GM21360 (cell line): Measurements from ENCODE around the gene STAT5B.

ENCODE experiments used
- ATAC-seq: cut with Tn5 transposase; IDR thresholded peaks from one replicate; pipeline ENCODE4 v1.9.1; 2021; ENCODE audit warnings: mild to moderate bottlenecking, moderate library complexity; ENCODE audit not compliant: unreplicated experiment

The STAT5B gene

GRCh38 chr17:42183741-42184711, 92.2 kb downstream of the STAT5B start:
- peak; percentile 59 for ATAC-seq

- no peak for ATAC-seq
These were observed 93.1 kb downstream of the STAT5B start for GRCh38 chr17:42182927-42183734.

- ATAC-seq = no peak
These were observed 94.4 kb downstream of the STAT5B start for GRCh38 chr17:42181851-42182207.

- peak; percentile 32 for ATAC-seq
These were observed 95.0 kb downstream of the STAT5B start, which contains the start of gene KCNH4 for GRCh38 chr17:42180922-42181850. Gene KCNH4, minus strand, starts transcription at chr17:42181142. Its CDS starts 197 bp downstream, at chr17:42180945.

GRCh38 chr17:42180411-42180921, 95.7 kb downstream of the STAT5B start:
- no peak for ATAC-seq

GRCh38 chr17:42179911-42180410, 96.2 kb downstream of the STAT5B start:
- no peak for ATAC-seq

- no peak for ATAC-seq
These were observed 96.9 kb downstream of the STAT5B start for GRCh38 chr17:42179335-42179734.

GRCh38 chr17:42178817-42179216, 97.4 kb downstream of the STAT5B start:
- no peak for ATAC-seq

GRCh38 chr17:42177684-42178083, 98.5 kb downstream of the STAT5B start:
- no peak for ATAC-seq

- no peak for ATAC-seq
These were observed 101.9 kb downstream of the STAT5B start for GRCh38 chr17:42174126-42174783.

- ATAC-seq = no peak
These were observed 104.4 kb downstream of the STAT5B start for GRCh38 chr17:42171831-42172230.

GRCh38 chr17:42169351-42169750, 106.8 kb downstream of the STAT5B start:
- no peak for ATAC-seq

GRCh38 chr17:42167807-42168206, 108.4 kb downstream of the STAT5B start:
- ATAC-seq = no peak

GRCh38 chr17:42166196-42166763, 109.9 kb downstream of the STAT5B start:
- no peak for ATAC-seq

GRCh38 chr17:42165751-42166150, 110.4 kb downstream of the STAT5B start:
- no peak for ATAC-seq

- ATAC-seq = no peak
These were observed 112.3 kb downstream of the STAT5B start for GRCh38 chr17:42163696-42164407.

GRCh38 chr17:42163113-42163512, 113.1 kb downstream of the STAT5B start:
- no peak for ATAC-seq

- ATAC-seq = no peak
These were observed 115.7 kb downstream of the STAT5B start for GRCh38 chr17:42160531-42160910.
